DND-41 (cell line): ENCODE data around the gene FAM81B.

Experiments
- CTCF ChIP-seq: IDR thresholded peaks from 2 replicates; pipeline ENCODE4 v1.5.1; 2012; ENCODE audit warnings: borderline replicate concordance, low read length, moderate library complexity, mild to moderate bottlenecking; ENCODE audit not compliant: poor library complexity, severe bottlenecking; ENCODE audit errors: extremely low read depth
- EZH2 ChIP-seq: IDR thresholded peaks from 3 replicates; pipeline ENCODE4 v1.6.1; 2012; ENCODE audit warnings: borderline replicate concordance, low read depth, mild to moderate bottlenecking, moderate library complexity, low read length, inconsistent platforms; ENCODE audit not compliant: severe bottlenecking

- no peak for TF ChIP-seq CTCF
- TF ChIP-seq EZH2 = no peak
Observed at GRCh38 chr5:95417971-95418370, 26.8 kb downstream of the FAM81B start.
